HepG2 (cell line): ENCODE measurements around the gene NPAS2. TPM values are rescaled to one million over a fixed set of nuclear protein-coding genes. Genes with fewer than 3 reads are reported as not detected.

Source experiments
- ATAC-seq: fragments of 200-7000 bp; cut with Tn5 transposase; 3 replicates; pipeline ENCODE4 v1.9.1; 2020; ENCODE audit warnings: mild to moderate bottlenecking, moderate library complexity
- BruUV-seq: library from RNA; stranded (reverse); fragments of 400-500 nt; replicated peaks from 2 replicates; lab custom pipeline; 2021; lab: Mats Ljungman, UMichigan
- CTCF ChIA-PET: fragments of 300-600 bp; formaldehyde crosslinking; extraction: SDS; loops from one replicate; lab custom pipeline; 2021; ENCODE audit warnings: low total read pairs, inconsistent platforms, low intra/inter-chr PET ratio; lab: Yijun Ruan, JAX
- POLR2A ChIA-PET: fragments of 350-600 bp; sonication (Branson Sonifier 250); formaldehyde crosslinking; loops from one replicate; lab custom pipeline; 2020; ENCODE audit warnings: antibody characterized with exemption, inconsistent platforms; lab: Yijun Ruan, JAX
- DNase-seq: peaks from one replicate; pipeline ENCODE4 v3.0.0-alpha.2; 2015; ENCODE audit warnings: low spot score
- FAIRE-seq: peaks from 3 replicates; lab custom pipeline; 2011; peaks lifted over from hg19 to GRCh38; lab: Jason Lieb, UNC
- H2AFZ ChIP-seq: one replicate; pipeline ENCODE4 v1.6.1; 2011; ENCODE audit warnings: low read length, inconsistent platforms
- H3K27ac ChIP-seq: fragments of 300-600 bp; 3 replicates; pipeline ENCODE4 v1.8.0; 2011; ENCODE audit warnings: mixed run types, mild to moderate bottlenecking, mixed read lengths, low read length, inconsistent platforms; ENCODE audit not compliant: insufficient read depth; ENCODE audit errors: extremely low read length
- H3K27me3 ChIP-seq, 2 experiments: fragments of 200-600 bp in 1 of 2; 2 replicates in 1 of 2; 3 replicates in 1 of 2; pipeline versions ENCODE4 v1.6.0 to v1.8.0; 2011; ENCODE audit warnings: low read length in 2 of 2, mild to moderate bottlenecking in 2 of 2, moderate library complexity in 2 of 2, inconsistent platforms in 1 of 2; ENCODE audit not compliant: insufficient read depth in 2 of 2, control insufficient read depth in 1 of 2
- H3K36me3 ChIP-seq, 2 experiments: fragments of 200-600 bp in 1 of 2; replicated peaks in 1 of 2; 2 replicates in 1 of 2; 3 replicates in 1 of 2; pipeline versions ENCODE4 v1.5.1 to v1.8.0; 2011; ENCODE audit warnings: low read length in 2 of 2, inconsistent platforms in 1 of 2; ENCODE audit not compliant: insufficient read depth in 2 of 2, control insufficient read depth in 1 of 2
- H3K4me1 ChIP-seq: 2 replicates; pipeline ENCODE4 v1.5.1; 2012; ENCODE audit warnings: low read length, inconsistent platforms; ENCODE audit not compliant: insufficient read depth
- H3K4me2 ChIP-seq: 2 replicates; pipeline ENCODE4 v1.6.0; 2011; ENCODE audit warnings: low read depth, low read length, inconsistent platforms
- H3K4me3 ChIP-seq, 3 experiments: fragments of 200-600 bp in 1 of 3; sonication (generic), shearing (Covaris generic) in 1 of 3; replicated peaks in 1 of 3; 2 replicates each; pipeline ENCODE4 v1.5.1; 2011 to 2016; ENCODE audit warnings: low read length in 3 of 3, inconsistent platforms in 2 of 3, low read depth in 2 of 3, mild to moderate bottlenecking in 2 of 3, control low read depth in 1 of 3, mixed read lengths in 1 of 3; ENCODE audit not compliant: insufficient read depth in 1 of 3
- H3K79me2 ChIP-seq: one replicate; pipeline ENCODE4 v1.6.1; 2011; ENCODE audit warnings: low read length, inconsistent platforms; ENCODE audit not compliant: insufficient read depth
- H3K9ac ChIP-seq: 2 replicates; pipeline ENCODE4 v1.6.0; 2011; ENCODE audit warnings: mild to moderate bottlenecking, low read depth, low read length, inconsistent platforms; ENCODE audit not compliant: insufficient read depth
- H3K9me3 ChIP-seq: 2 replicates; pipeline ENCODE4 v1.5.1; 2012; ENCODE audit warnings: mild to moderate bottlenecking, low read length
- H4K20me1 ChIP-seq: 2 replicates; pipeline ENCODE4 v1.6.0; 2011; ENCODE audit warnings: inconsistent platforms, mild to moderate bottlenecking, low read length, moderate library complexity; ENCODE audit not compliant: insufficient read depth
- NFE2 ChIP-seq: sonication (generic); formaldehyde crosslinking; IDR thresholded peaks from 2 replicates; pipeline ENCODE4 v1.4.0; 2020; ENCODE audit warnings: missing genetic modification reagents
- PHF5A ChIP-seq: IDR thresholded peaks from one replicate; pipeline ENCODE4 v1.6.1; 2018; ENCODE audit warnings: low read depth, missing genetic modification reagents; ENCODE audit not compliant: unreplicated experiment
- PPARG ChIP-seq: conservative IDR thresholded peaks from 2 replicates; pipeline ENCODE4 v1.6.1; 2016; ENCODE audit warnings: missing biosample characterization, missing genetic modification reagents
- RORA ChIP-seq: sonication (generic); formaldehyde crosslinking; IDR thresholded peaks from 2 replicates; pipeline ENCODE4 v1.5.0; 2020; ENCODE audit warnings: mild to moderate bottlenecking, missing genetic modification reagents, moderate library complexity
- SRY ChIP-seq: sonication (generic); formaldehyde crosslinking; IDR thresholded peaks from 2 replicates; pipeline ENCODE4 v1.8.0; 2022; ENCODE audit warnings: mild to moderate bottlenecking, missing genetic modification reagents
- TEAD2 ChIP-seq: sonication (generic); formaldehyde crosslinking; IDR thresholded peaks from 2 replicates; pipeline ENCODE4 v1.9.0; 2021; ENCODE audit warnings: missing genetic modification reagents
- ZNF256 ChIP-seq: sonication (generic); formaldehyde crosslinking; conservative IDR thresholded peaks from 2 replicates; pipeline ENCODE4 v1.4.0; 2020; ENCODE audit warnings: missing genetic modification reagents
- ZNF510 ChIP-seq: sonication (generic); formaldehyde crosslinking; IDR thresholded peaks from 2 replicates; pipeline ENCODE4 v1.4.0; 2020; ENCODE audit warnings: low read depth, mild to moderate bottlenecking, missing genetic modification reagents
- WGBS: methylation state at CpG from one replicate; pipeline ENCODE4 v1.1.6; 2017; ENCODE audit warnings: low lambda C conversion rate; 5-methylcytosine and 5-hydroxymethylcytosine counted together
- in situ Hi-C: cut with HindIII; loops from 2 replicates; pipeline ENCODE4 v1.10.0; 2017; ENCODE audit warnings: low pct_unique_long_range_greater_than_20kb; ENCODE audit not compliant: extremely low pct_ligation_motif_present
- intact Hi-C: fragments of 100-400 bp; cut with micrococcal nuclease; formaldehyde crosslinking; loops from one replicate; pipeline ENCODE4 v1.10.0; 2022; ENCODE audit not compliant: unreplicated experiment
- polyA plus RNA-seq, 8 experiments: library from polyadenylated mRNA; depleted of rRNA in 3 of 8; stranded (reverse) in 7 of 8; unstranded in 1 of 8; fragments of >200 nt; fragmentation: Illumina TruSeq in 4 of 8; extraction: Trizol in 4 of 8; gene quantifications; 2 replicates each; pipeline versions ENCODE4 v1.2.1 to v1.2.3, GENCODE V29; 2011 to 2016; ENCODE audit warnings: low read depth in 4 of 8, missing spikeins in 1 of 8, mixed read lengths in 1 of 8; ENCODE audit not compliant: insufficient read depth in 1 of 8
- total RNA-seq, 5 experiments: library from RNA; depleted of rRNA; stranded (reverse); fragments of >200 nt; fragmentation: Illumina TruSeq; extraction: Trizol; gene quantifications; 2 replicates each; pipeline ENCODE4 v1.2.3, GENCODE V29; 2016; ENCODE audit warnings: low read depth in 1 of 5
- TF ChIP-seq, protein P1 (sequence below): sonication (generic); formaldehyde crosslinking; IDR thresholded peaks from 2 replicates; pipeline ENCODE4 v1.4.0; 2020; ENCODE audit warnings: missing genetic modification reagents
- TF ChIP-seq, protein P2 (sequence below): sonication (generic); formaldehyde crosslinking; IDR thresholded peaks from 2 replicates; pipeline ENCODE4 v1.5.1; 2020; ENCODE audit warnings: missing genetic modification reagents, mild to moderate bottlenecking, borderline replicate concordance

The NPAS2 gene
- total and polyA plus RNA-seq, 2 of the 13 experiments (the other 11 are each of a cell fraction or from before 2014, with no cell fraction given): 14.8 to 37.5 TPM

GRCh38 chr2:100862081-100862480, 42.1 kb downstream of the NPAS2 start:
- no peak overlapping the region for H3K4me3 ChIP-seq
- DNase-seq (no peak), ATAC-seq (no peak), FAIRE-seq (no peak)
- no peak overlapping the region for H3K27ac ChIP-seq
- WGBS: 93% methylated on average over 5 of the region's 5 CpGs
- H4K20me1 ChIP-seq: peaks cover 16% of the 10 kb centered on the region; the same call in 1 of the 2 replicates
- in situ Hi-C loops: no loop called here
- H2AFZ ChIP-seq: no peak overlapping the region
- H3K4me1 ChIP-seq: peaks cover 42% of the 10 kb centered on the region
- H3K36me3 ChIP-seq: peaks cover 0 to 6% of the 10 kb centered on the region in 2 experiments; a peak in 2 of 5 replicates
- POLR2A ChIA-PET: interaction anchor here (2.2 kb wide), 1 partner anchor 14 kb away, joined by 10 read pairs; no protein-coding TSS in a partner anchor
- CTCF ChIA-PET: no interaction called here
- TF ChIP-seq TEAD2: no peak
- TF ChIP-seq NFE2 (CRISPR knock-in tag): no peak
- TF ChIP-seq RORA (CRISPR knock-in tag): no peak
- no peak for TF ChIP-seq ZNF256 (CRISPR knock-in tag)
- TF ChIP-seq PPARG (CRISPR knock-in tag): no peak
- TF ChIP-seq, protein P1, sequence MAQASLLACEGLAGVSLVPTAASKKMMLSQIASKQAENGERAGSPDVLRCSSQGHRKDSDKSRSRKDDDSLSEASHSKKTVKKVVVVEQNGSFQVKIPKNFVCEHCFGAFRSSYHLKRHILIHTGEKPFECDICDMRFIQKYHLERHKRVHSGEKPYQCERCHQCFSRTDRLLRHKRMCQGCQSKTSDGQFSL (CRISPR knock-in tag): no peak
- TF ChIP-seq, protein P2, sequence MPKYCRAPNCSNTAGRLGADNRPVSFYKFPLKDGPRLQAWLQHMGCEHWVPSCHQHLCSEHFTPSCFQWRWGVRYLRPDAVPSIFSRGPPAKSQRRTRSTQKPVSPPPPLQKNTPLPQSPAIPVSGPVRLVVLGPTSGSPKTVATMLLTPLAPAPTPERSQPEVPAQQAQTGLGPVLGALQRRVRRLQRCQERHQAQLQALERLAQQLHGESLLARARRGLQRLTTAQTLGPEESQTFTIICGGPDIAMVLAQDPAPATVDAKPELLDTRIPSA: no peak
- TF ChIP-seq ZNF510 (CRISPR knock-in tag): no peak
- no peak for TF ChIP-seq SRY (CRISPR knock-in tag)
- no peak for TF ChIP-seq PHF5A (CRISPR knock-in tag)
- no peaks in the 10 kb centered on the region for H3K27me3 ChIP-seq
- intact Hi-C loops: no loop called here
- no peaks in the 10 kb centered on the region for H3K9me3 ChIP-seq
- no peak overlapping the region for H3K4me2 ChIP-seq
- no TSS peak for BruUV-seq
- no peak overlapping the region for H3K9ac ChIP-seq
- H3K79me2 ChIP-seq: peaks cover 84% of the 10 kb centered on the region
